Fibroblast of skin of right quadriceps (primary cell): ENCODE measurements around the gene CENPU.
"Not testable (repeated sequence)": the region's sequence is repeated elsewhere in the genome, so short reads cannot be mapped to it uniquely, and the experiment has no call there.

Source experiments
- DNase-seq: peaks from one replicate; pipeline ENCODE4 v3.0.0-alpha.2; 2013

CENPU gene

DNA sequence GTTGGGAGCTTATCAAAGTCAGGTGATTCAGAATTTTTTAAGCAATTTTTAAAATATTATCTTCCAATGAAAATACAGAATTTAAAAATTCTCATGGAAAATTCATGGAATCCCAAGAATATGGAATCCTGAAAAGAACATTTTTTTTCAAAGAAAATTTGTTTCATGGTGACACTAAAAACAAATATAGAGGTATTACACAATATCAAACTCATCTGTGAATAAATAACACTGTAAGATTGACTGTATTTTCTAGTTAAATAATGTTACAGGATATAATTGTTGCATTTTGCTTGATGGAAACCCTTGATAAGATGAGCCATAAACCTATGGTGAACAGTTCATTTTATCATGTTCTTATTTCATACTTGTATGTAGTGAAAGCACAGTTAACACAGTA is 72.9 kb downstream of the CENPU start:
- DNase-seq, result no peak

DNA sequence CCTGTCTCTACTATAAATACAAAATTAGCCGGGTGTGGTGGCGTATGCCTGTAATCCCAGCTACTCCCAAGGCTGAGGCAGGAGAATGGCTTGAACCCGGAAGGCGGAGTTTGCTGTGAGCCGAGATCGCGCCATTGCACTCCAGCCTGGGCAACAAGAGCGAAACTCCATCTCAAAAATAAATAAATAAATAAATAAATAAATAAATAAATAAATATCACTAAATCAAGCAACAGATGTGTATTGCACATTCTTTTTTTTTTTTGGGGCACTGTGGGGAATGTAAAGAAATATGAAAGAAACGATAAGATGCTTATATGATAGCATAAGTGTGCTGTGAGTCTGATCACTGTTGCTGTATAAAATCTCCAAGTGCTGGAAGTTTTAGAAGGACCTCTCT is 76.1 kb downstream of the CENPU start:
- not testable (repeated sequence) for DNase-seq

DNA sequence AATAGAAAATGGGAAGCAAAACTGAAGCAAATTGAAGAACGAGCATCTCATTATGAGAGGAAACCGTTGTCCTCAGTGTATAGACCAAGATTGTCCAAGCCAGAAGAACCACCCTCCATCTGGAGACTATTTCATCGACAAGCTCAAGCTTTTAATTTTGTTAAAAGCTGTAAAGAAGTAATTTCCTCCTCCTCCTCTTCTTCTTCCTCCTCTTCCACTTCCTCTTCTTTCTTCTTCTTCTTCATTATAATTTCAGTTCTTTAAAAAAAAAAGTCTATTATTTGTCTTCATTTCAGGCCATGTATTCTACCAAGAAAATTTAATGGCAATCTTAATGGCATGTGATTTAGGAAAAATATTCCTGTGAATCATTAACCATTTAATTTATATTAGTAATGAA is 76.8 kb downstream of the CENPU start:
- DNase-seq, result no peak

DNA sequence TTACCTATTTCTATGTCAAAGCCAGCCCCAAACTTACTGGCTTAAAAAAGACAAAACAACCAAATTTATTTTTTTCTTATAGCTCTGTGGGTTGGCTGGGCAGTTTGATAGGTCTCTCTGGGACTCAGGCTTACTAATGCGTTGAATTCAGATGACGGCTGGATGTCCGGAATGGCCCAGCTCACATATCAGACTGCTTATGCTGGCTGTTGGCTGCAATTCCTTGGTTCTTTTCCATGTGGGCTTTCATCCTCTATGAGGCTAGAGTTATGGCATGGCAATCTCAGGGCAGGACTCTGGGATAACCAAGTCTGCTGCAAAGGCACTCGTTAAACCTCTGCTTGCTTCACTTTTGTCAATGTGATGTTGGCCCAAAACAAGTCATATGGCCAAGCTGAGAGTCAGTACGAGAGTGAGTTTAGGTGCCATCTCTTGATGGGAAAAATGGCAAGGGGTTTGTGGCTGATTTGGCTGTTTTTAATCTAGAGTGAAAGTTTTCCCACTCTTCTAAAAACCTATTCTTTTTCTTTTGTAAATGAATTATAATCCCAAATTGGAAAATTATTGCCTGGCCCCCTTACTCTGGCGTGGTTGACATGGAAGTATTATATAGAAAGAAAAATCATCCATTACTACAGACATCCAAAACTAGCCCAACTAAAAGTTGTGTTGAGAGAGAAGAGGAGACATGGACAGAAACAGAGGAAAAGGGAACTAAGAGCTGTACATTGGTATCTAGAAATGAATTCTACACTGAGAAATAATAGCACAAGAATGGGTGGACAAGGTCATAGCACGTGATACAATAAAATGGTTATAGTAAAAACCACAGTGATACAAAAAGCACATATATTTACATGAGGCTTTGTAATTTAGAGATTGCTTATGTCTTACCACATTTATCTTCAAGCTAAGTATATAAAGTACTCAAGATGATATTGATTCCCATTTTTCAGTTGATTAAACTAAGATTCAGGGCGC is 77.7 kb downstream of the CENPU start:
- DNase-seq, result peak; percentile 26

DNA sequence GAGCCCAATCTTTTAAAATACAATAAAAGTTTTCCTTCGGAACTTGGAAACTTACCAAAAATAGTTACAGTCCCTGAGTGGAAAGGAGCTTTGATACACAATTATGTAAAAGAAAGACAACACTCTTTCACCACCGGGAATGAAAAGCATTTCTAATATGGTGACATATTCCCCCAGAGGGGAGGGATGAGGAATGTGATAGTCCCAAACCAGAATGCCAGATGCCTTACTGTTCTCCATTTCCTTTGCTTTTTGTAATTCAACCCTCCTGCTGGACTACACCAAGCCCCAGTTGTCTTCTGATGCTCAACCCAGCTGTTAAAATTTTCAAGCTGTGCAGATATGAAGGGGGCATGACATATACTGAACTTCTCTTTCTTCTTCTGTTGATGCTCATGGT is 80.2 kb downstream of the CENPU start:
- peak; percentile 73 for DNase-seq

DNA sequence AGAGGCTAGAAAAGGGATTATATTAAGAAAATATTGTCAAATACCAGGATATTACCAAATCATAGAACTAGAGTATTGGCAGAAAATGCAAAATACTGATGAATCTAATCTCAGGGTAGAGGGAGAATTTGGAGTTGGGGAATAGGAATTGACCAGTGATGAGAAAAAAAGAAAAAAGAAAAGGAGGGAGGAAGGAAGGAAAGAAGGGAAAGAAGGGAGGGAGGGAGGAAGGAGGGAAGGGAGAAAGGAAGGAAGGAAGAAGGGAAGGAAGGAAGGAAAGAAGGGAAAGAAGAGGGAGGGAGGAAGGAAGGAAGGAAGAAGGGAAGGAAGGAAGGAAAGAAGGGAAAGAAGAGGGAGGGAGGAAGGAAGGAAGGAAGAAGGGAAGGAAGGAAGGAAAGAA is 81.2 kb downstream of the CENPU start:
- DNase-seq, result not testable (repeated sequence)

DNA sequence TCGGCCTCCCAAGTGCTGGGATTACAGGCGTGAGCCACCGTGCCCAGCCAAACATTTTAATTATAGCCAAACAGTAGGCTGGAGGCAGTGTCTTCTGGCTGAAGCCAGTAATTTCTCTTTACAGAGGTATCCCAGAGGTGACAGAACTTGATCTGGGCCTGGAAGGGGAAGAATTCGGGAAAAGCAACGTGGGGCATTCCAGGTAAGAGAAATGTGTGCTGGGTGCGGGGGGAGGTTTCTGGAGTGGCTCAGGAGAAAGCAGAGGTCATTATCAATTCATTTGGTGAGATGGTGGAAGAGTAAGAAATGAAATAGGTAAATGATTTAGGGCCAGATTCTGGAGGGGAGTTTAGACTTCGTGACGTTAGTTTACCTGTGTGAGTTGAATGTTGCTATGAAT is 82.0 kb downstream of the CENPU start:
- no peak for DNase-seq

DNA sequence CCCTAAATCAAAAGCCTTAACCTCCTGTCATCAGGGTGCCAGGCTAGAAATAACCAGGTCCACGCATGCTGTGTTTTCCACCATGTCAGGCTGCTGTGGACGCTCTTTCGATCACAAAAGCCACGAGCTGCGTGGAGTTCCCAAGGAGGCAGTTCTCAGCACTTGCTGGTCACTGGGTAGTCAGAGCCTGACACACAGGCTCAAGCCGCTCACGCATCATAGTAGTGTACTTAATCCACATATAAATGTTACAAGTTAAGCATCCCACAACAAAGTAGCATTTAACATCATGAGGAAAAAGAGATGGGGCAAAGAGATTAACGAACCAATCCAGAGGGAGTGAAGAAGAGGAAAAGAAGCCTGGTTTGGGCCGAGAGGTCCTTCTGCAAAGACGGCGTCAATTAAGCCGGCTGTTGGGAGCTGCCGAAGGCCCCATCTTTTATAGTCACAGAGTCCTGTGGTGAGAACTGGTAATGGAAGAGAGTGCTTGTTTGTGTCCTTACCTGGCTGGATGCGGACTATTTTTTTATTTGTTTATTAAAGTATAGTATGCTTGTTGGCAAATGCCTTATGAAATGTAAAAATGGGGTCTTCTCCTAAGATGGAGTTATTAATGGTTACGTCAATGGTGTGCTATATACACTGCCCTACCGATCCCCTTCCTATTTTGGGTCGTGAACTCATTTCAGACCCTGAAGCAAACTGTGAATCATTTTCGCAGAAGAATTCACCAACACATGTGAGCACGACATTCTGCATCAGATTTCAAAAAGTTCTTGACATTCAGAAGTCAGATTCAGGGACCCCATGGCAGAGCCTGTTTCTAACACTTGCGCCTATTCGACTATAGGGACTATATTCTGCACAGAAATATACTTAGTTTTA is 83.7 kb downstream of the CENPU start:
- DNase-seq, result no peak

DNA sequence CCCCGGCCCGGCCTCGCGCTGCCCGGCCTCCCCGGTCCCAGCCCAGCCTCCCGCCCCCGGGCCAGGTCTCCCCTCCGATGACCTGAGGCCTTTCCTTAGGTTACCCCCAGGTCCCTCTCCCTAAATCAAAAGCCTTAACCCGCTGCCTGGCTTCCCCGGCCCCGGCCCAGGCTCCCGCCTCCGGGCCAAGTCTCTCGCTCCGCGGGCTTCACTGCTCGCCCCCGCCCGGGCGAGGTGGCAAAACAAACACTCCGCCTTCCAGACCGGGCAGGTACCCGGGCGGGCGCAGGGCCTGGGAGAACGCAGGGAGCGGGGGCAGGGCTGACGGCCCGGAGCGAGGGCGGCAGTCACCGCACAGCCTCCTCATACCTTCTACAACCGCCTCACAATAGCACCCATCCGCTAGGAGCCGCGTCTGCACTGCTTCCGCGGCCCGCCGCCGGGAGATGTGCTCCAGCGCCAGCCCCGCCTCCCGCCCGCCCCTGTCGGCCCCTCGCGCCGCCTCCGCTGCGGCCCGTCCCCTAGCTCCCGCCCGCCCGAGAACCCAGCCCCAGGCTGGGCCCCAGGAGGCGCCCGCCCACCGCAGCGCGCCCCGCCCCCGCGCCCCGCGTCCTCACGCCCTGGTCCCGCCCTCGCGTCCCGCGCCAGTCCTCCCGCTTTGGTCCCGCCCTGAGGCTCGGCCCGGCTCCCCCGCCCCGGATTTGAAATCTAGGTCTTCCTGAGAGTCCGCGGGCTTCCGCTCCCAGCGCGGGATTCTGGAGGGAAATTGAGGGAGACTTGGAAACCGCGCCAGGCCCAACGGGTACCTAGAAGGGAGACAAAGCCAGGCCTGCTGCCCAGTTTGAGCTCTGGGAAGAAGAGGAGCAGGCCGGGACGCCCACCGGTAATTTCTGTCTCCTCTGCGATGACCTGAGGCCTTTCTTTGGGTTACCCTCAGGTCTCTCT is 84.6 kb downstream of the CENPU start, which contains the start of the genes CASP3 and PRIMPOL:
CASP3 (minus strand) TSS at position 422 of the 945 bp plus-strand sequence. CDS start 10,994 bp downstream, outside the sequence.
PRIMPOL (plus strand) TSS at position 713 of the 945 bp plus-strand sequence. CDS start 7,403 bp downstream, outside the sequence.
- DNase-seq, result peak; percentile 97

DNA sequence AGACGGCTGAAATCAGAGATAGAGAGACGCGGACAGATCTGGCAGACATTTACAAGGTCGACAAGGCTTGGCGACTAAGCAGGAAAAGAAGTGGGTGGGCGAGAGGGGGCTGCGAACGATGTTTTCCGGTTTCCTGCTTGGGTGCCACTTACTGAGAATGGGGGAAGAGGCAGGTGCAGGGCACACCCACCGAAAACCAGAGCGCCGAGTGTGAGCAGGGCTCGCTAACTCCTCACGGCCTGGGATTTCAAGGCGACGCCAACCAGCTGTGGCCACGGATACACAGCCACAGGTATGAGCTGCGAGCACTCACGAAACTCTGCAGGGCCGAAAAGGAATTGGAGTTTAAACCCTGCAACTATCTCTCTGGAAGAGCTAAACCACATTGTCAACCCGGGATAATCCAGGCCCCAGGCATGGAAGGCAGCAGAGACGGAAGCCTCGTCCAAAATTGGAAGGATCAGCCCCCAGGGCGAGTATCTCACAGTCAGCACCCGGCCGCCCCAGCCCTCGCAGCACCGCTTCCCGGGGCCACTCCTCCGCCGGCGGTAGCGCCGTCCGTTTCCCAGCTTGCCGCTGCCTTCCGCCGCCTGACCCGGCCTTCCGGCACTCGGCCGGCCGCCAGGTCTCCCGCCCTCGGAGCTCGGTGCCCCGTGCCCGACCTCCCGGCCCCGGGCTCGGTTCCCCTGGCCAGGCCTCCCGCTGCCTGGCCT is 85.4 kb downstream of the CENPU start:
- DNase-seq, result peak; percentile 34

DNA sequence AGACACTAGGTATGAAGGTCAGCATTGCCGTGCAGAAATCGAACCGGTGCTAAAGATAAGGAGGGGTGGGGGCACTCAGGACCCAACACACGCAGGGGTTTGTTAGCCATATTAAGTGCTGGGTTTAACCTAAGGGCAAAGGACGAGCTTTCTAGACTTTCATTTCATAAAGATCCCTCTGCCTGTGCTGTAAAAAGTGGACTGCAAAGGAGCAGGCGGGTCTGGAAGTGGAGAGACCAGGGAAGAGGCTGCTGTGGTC is 85.9 kb downstream of the CENPU start:
- DNase-seq, result no peak

DNA sequence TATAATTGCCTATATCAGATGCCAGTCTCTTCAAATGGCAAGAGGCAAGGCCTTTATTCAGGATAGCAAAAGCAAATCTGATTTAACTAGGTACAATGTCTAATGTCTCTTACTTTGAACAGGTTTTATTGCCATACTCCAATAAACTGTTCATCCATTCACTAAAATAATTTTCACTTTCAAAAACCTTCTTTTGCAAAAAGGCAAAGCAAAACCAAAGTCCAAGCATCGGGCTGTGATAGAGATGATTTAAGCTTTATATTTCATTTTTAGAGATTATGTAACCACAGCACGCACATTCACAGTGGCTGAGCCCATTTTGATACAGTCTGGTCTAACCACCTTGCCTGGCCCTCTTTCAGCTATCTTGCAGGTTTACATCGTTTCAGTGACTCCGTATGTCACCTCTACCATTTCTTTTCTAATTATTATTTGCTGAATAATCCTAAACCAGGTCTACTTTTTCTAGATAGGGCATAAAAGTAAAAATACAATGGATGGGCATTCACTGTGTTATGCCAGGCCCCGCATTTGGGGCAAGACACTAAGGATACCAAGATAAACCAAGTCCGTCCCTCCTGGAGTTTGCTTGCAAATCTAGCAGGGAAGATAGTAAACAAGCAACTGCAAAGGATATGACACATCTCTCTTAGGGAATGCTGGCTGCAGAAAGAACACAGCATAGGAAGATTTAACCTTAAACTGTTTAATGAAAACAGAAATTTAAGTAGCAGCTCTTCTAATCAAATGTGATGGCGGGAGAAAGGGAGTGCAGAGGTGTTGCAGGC is 86.4 kb downstream of the CENPU start:
- DNase-seq, result no peak

DNA sequence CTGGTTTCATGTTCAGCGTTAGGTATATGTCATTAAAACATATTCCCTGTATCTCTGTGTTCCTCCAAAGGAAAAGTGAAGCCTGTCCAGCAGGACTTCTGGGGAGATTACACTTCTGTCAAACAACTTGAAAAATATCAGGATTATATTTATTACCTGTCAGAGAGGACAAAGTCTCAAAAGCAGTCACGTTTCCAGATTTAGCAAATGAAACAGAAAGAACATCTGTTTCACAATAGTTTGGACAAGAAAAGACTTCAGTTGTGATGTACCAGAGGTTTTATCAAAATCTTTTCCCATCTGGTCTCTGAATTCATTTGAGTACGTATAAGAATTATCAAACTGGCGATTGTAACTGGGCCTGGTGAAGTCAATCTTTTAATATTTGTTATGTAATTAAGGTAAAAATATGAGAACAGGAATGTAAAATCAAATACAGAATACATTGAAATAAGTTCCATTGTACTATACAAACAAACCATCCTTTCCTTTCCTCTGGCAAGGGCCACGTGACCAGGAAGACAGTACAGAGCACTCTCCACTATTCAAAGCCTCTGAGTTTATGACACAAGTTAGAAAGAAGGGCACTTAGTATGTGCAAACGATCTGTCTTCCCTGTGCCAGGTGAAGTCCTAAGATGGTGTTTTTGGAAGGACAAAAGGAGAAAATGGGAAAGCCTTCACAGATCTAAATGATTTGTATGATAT is 87.8 kb downstream of the CENPU start:
- DNase-seq, result no peak

DNA sequence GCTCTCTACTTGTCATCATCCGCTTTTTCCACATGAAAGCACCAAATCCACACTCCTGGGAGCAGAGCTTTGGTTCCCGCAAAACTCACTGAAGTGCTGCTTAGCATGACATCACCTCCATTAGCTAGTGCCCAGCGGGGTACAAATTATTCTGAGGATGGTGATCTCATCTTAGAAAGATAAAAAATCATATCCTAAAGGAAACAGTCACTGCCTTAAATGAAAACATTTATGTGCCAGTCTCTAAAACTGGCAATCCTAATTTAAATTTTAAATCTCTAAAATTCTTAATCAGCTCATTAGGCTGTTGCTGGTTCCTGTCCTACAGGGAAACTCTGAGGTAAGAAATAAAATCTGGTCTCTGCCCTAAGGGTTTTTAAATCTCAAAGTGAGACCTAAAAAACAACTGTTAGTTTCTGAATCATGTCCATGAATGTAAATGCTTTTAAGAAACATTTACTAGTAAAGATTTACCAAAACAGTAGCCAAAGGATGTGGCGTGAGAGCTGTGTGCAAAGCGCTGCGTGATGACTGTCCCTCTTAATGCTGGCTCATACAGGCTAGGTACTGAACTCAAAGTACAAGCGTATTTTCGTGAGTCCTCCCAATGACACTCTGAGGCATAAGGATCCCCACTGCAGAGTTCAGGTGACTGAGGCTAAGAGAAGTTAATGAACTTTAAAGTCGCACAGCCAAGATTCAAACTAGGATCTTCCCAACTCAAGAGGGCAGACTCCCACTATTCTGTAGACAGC is 89.2 kb downstream of the CENPU start:
- no peak for DNase-seq
